Activated naive CD4-positive, alpha-beta T cell treated with anti-CD3 and anti-CD28 coated beads, Interleukin-2, amount 10 ng/mL, durations not matched to agents 7 days and 5 days (primary cell): ENCODE data around the gene SLC19A1.
"Not testable (repeated sequence)": the region's sequence is repeated elsewhere in the genome, so short reads cannot be mapped to it uniquely, and the experiment has no call there.

ENCODE experiments used
- CTCF ChIA-PET: fragments of 350-600 bp; sonication (Branson Sonifier 250); formaldehyde crosslinking; loops from one replicate; lab custom pipeline; 2021; ENCODE audit warnings: antibody characterized with exemption; lab: Charles Lee
- DNase-seq: peaks from one replicate; pipeline ENCODE4 v3.0.0-alpha.2; 2020
- H3K27ac Mint-ChIP-seq: one replicate; pipeline ENCODE4 v1.8.0; 2021; ENCODE audit warnings: mild to moderate bottlenecking, moderate library complexity, mixed read lengths
- H3K27me3 Mint-ChIP-seq: one replicate; pipeline ENCODE4 v1.8.0; 2021; ENCODE audit warnings: mild to moderate bottlenecking, mixed read lengths
- H3K36me3 Mint-ChIP-seq: one replicate; pipeline ENCODE4 v1.8.0; 2021; ENCODE audit warnings: mixed read lengths
- H3K4me1 Mint-ChIP-seq: one replicate; pipeline ENCODE4 v1.8.0; 2021; ENCODE audit warnings: mixed read lengths
- H3K4me3 Mint-ChIP-seq: one replicate; pipeline ENCODE4 v1.8.0; 2021; ENCODE audit warnings: mild to moderate bottlenecking, moderate library complexity, mixed read lengths
- H3K9me3 Mint-ChIP-seq: one replicate; pipeline ENCODE4 v1.8.0; 2021; ENCODE audit warnings: mixed read lengths

Gene SLC19A1

DNA sequence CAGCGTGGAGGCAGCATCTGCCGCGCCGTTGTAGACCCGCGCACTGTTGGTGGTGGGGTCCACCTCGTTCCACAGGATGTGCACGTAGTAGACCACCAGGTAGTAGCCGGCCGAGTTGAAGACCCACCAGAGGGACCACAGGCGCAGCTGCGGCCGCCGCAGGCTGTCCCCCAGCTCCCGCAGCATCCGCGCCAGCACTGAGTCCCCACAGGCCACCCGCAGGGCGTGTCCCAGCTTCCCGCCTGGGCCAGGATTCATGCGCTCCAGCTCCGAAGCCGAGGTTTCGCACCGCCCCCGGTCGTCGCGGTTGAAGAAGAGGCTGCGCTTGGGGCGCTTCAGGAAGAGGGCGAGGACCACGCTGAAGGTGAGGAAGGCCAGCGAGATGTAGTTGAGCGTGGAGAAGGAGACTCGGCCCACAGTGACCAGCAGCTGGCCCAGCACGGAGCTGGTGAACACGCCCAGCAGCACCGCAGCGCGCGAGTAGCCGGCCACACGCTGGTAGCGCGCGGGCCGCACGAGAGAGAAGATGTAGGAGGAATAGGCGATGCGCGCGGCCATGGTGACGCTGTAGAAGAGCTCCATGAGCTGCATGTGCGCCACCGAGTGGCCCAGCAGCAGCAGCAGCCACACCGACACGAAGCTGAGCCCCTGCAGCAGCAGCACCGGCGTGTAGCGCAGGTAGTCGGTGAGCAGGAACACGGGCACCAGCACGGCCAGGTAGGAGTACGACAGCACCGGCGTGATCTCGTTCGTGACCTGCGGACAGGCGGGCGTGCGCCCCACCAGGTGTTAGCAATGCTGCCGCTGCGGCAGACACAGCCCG, 10.6 kb downstream of the SLC19A1 start:
- Mint-ChIP-seq H3K27me3 (no peaks in the 10 kb centered on the region), H3K9me3 (no peaks in the 10 kb centered on the region), H3K4me3 (no peak overlapping the region), H3K4me1 (peaks cover 18% of the 10 kb centered on the region), H3K36me3 (peaks cover 32% of the 10 kb centered on the region), H3K27ac (peak overlapping the region; percentile 28)
- CTCF ChIA-PET: no interaction called here
- no peak for DNase-seq

DNA sequence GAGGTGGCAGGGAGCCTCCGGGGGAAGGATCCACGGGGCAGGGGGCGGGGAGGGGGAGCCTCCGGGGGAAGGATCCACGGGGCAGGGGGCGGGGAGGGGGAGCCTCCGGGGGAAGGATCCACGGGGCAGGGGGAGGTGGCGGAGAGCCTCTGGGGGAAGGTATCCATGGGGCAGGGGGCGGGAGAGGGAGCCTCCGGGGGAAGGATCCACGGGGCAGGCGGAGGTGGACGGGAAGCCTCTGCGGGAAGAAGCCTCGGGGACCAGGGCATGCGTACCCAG, 11.2 kb downstream of the SLC19A1 start:
- H3K4me3 Mint-ChIP-seq, H3K27ac Mint-ChIP-seq, CTCF ChIA-PET, H3K27me3 Mint-ChIP-seq, H3K9me3 Mint-ChIP-seq, DNase-seq: not testable (repeated sequence)
- Mint-ChIP-seq H3K36me3 (peaks cover 29% of the 10 kb centered on the region), H3K4me1 (peaks cover 17% of the 10 kb centered on the region)

DNA sequence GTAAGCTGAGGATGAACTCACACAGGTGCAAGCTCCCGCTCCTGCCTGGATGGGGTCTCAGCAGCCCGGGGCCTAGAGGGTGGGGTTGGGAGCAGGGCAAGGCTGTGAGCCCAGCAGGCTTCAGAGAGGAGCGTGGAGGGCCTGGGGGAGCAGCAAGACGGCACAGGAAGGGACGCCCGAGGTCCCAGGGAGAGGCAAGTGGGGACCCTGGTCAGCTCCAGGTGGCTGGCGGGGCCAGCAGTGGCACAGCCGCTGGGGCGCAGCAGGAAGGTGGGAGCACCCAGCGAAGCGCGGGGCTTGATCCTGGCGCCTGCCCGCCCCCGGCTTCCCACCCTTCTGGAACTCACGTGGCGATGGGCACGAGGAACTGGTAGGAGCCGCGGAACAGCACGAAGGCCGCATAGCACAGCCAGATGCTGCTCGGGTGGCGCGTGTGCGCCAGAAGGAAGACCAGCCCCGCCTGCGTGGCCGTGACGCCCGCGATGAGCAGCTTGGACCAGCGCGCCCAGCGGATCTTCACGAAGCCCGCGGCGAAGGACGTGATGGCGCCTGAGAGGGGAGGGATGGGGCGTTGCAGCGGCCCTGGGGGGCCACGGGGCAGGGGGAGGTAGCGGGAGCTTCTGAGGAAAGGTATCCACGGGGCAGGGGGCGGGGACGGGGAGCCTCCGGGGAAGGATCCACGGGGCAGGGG, 11.7 kb downstream of the SLC19A1 start:
- Mint-ChIP-seq H3K4me3 (no peak overlapping the region), H3K9me3 (no peaks in the 10 kb centered on the region), H3K4me1 (peaks cover 17% of the 10 kb centered on the region), H3K36me3 (peaks cover 30% of the 10 kb centered on the region), H3K27me3 (no peaks in the 10 kb centered on the region), H3K27ac (no peak overlapping the region)
- CTCF ChIA-PET: no interaction called here
- no peak for DNase-seq

DNA sequence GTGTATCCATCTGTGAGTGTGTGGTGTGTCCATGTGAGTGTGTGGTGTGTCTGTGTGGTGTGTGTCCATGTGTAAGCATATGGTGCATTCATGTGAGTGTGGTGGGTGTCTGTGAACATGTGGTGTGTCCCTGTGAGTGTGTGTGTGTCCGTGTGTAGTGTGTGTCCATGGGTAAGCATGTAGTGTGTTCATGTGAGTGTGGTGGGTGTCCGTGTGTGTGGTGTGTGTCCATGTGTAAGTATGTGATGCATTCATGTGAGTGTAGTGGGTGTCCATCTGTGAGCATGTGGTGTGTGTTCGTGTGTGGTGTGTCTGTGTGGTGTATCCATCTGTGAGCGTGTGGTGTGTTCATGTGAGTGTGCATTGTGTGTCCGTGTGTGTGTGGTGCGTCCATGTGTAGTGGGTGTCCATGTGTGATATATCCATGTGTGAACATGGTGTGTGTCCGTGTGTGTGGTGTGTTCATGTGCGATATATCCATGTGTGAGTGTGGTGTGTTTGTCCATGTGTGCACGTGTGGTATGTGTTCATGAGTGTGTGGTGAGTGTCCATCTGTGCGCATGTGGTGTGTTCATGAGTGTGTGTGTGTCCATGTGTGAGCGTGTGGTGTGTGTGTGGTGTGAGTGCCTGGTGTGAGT, 12.3 kb downstream of the SLC19A1 start:
- Mint-ChIP-seq H3K4me3 (no peak overlapping the region), H3K27ac (no peak overlapping the region), H3K4me1 (peaks cover 17% of the 10 kb centered on the region), H3K9me3 (no peaks in the 10 kb centered on the region), H3K27me3 (no peaks in the 10 kb centered on the region), H3K36me3 (peaks cover 28% of the 10 kb centered on the region)
- DNase-seq: no peak
- CTCF ChIA-PET: no interaction called here

DNA sequence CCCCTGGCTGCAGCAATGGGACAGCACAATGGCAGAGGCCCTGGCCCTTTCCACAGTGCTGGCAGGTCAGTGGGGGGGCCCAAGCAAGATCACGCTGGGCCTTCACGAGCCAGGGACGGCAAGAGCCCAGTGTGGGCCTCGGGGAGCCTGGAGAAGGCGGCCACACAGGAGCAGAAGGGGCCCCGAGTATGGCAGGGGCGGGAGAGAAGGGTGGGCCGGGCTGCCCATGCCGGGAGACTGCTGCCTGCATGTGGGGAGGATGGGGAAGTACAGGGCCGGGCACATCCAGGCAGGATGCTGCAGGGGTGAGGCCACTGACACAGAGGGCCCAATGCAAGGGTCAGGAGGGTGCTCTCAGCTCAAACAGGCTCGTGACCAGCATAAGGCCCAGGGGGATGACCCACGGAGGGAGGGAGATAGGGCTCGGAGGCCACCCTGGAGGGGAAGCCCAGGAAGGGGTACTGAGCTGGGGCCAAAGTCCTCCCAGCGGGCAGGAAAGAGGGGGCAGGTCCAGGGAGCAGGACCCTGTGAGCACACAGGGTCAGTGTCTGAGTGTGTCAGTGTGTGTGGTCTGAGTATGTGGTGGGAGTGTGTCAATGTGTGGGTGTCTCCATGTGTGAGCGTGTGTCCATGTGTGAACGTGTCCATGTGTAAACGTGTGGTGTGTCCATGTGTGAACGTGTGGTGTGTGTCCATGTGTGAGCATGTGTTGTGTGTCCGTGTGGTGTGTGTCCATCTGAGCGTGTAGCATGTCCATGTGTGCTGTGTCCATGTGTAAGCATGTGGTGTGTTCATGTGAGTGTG, 13.1 kb downstream of the SLC19A1 start:
- CTCF ChIA-PET: no interaction called here
- DNase-seq: no peak
- H3K9me3 Mint-ChIP-seq: no peaks in the 10 kb centered on the region
- H3K4me1 Mint-ChIP-seq: peaks cover 17% of the 10 kb centered on the region
- H3K27me3 Mint-ChIP-seq: no peaks in the 10 kb centered on the region
- peaks cover 23% of the 10 kb centered on the region for H3K36me3 Mint-ChIP-seq
- no peak overlapping the region for H3K4me3 Mint-ChIP-seq
- peak overlapping the region; percentile 7 for H3K27ac Mint-ChIP-seq

DNA sequence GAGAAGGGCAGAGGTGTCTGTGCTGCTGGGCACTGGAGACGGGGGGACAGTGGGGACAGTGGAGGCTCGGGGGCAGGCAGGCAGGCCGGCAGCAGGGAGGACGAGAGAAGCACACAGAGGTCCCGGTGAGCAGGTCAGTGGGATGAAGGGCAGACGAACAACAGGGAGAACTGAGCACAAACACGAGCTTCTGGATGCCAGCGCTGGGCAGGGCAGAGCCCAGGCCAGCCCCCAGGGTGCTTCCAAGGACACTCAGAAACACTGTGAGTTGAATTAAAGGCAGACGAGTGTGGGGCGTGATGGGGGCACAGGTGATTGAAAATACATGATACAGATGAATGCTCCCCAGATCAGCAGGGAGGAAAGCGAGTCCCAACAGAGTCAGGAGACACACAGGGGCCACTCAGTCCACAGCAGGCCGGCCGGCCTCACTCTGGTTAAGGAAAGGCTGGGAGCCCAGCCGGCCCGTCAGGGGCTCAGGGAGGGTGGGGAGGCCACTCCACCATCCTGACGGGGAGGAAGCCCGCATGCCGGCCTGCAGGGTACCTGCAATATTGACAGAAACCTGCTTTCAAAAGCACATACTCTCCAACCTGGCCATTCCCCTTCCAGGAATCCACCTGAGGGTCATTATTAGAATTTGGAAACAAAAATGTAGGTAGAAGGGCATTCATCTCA, 14.1 kb downstream of the SLC19A1 start:
- H3K36me3 Mint-ChIP-seq: peaks cover 23% of the 10 kb centered on the region
- H3K4me1 Mint-ChIP-seq: peaks cover 14% of the 10 kb centered on the region
- H3K27me3 Mint-ChIP-seq: no peaks in the 10 kb centered on the region
- H3K4me3 Mint-ChIP-seq: no peak overlapping the region
- H3K9me3 Mint-ChIP-seq: no peaks in the 10 kb centered on the region
- DNase-seq: no peak
- H3K27ac Mint-ChIP-seq: no peak overlapping the region
- CTCF ChIA-PET: no interaction called here

DNA sequence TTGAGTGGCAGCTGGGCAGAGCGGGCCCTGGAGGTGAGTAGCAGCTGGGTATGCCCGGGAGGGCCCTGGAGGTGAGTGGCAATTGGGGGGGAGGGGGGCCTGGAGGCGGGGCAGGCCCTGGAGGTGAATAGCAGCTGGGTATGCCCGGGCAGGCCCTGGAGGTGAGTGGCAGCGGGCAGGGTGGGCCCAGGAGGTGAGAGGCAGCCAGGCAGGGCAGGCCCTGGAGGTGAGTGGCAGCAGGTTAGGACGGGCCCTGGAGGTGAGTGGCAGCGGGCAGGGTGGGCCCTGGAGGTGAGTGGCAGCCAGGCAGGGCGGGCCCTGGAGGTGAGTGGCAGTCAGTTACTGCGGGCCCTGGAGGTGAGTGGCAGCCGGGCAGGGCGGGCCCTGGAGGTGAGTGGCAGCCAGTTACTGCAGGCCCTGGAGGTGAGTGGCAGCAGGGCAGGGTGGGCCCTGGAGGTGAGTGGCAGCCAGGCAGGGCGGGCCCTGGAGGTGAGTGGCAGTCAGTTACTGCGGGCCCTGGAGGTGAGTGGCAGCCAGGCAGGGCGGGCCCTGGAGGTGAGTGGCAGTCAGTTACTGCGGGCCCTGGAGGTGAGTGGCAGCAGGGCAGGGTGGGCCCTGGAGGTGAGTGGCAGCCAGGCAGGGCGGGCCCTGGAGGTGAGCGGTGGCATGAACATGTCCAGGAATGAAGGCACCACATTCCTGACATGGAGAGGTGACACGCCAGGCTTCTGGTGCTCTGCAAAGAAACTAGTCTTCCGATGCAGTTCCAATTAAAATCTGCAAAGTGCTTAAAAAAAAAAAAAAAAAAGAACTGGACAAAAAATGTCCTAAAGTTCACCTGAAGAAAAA, 14.9 kb downstream of the SLC19A1 start:
- DNase-seq, CTCF ChIA-PET, H3K27ac Mint-ChIP-seq, H3K27me3 Mint-ChIP-seq, H3K4me1 Mint-ChIP-seq, H3K9me3 Mint-ChIP-seq, H3K4me3 Mint-ChIP-seq: not testable (repeated sequence)
- peaks cover 29% of the 10 kb centered on the region for H3K36me3 Mint-ChIP-seq

DNA sequence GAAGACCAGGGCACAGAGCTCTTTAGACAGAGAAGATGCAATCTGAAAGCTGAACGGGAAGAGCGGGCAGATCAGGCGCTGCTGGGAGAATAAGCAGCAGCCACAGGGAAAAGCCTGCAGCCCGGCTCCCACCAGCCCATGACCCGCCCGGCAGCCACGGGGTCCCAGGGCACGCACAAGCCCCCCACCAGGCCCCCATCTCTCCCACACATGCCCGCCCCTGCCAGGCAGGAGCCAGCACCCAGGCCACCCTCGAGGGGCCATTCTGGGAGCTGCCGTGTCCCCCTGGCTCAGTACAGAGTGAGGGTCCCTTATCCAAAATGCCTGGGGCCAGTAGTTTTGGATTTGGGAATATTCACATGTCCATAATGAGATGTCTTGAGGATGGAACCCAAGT, 16.3 kb downstream of the SLC19A1 start:
- Mint-ChIP-seq H3K27ac (no peak overlapping the region), H3K9me3 (peaks cover 11% of the 10 kb centered on the region), H3K36me3 (peaks cover 37% of the 10 kb centered on the region), H3K4me1 (no peaks in the 10 kb centered on the region), H3K27me3 (no peaks in the 10 kb centered on the region), H3K4me3 (no peak overlapping the region)
- DNase-seq: no peak
- CTCF ChIA-PET: interaction anchor here (0.6 kb wide), 1 partner anchor 47 kb away, joined by 3 read pairs; no protein-coding TSS in a partner anchor

DNA sequence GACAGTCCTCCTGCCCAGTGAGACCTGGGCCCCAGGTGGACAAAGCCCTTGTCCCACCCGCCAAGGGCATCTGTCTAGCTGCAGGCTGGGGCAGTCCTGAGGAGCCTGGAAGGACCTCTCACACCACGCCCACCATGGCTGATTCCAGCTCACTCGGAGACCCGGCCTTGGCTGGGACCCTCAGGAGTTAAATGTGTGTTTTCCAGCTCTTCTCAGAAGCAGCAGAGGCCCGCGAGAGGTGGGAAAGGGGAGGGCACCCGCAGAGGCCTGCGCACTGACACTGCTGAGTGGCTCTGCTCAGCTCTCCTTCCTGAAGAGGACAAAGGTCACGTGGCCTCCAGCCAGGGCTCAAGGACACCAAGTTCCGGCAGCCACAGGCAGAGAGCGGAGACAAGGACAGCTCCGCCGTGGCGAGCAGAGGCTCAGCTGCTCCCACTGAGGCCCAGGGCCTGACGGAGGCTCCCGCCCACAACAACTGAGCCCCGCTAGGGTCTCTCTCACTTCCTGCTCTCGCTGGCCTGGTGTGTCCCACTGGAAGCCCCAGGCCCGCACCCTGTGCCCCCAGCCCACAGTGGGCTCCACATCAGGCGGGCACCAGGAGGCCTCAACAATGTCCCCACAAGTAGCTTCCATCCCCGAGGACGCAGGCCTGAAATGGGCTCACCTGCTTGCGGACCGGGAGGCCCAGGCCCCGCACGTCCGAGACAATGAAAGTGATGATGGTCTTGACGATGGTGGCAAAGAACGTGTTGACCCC, 16.9 kb downstream of the SLC19A1 start:
- CTCF ChIA-PET: no interaction called here
- Mint-ChIP-seq H3K27me3 (no peaks in the 10 kb centered on the region), H3K9me3 (peaks cover 12% of the 10 kb centered on the region), H3K4me1 (no peaks in the 10 kb centered on the region), H3K36me3 (peaks cover 42% of the 10 kb centered on the region), H3K27ac (no peak overlapping the region), H3K4me3 (no peak overlapping the region)
- no peak for DNase-seq

DNA sequence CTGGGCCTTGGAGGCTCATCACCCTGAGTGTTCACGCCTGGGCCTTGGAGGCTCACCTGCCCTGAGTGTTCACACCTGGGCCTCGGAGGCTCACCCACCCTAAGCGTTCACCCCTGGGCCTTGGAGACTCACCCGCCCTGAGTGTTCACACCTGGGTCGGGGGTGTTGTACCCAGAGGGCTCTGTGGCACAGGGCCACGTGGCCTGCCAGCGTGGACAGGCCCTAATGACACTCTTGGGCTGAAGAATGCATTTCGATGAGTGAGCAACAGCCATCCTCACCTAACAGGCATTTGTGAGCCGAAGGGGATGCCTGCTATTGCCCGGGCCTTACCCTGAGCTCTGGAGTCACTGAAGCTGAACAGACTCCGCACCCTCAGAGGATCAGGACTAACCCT, 17.5 kb downstream of the SLC19A1 start:
- DNase-seq: no peak
- Mint-ChIP-seq H3K9me3 (peaks cover 18% of the 10 kb centered on the region), H3K4me1 (peaks cover 2% of the 10 kb centered on the region), H3K27ac (no peak overlapping the region), H3K36me3 (peaks cover 47% of the 10 kb centered on the region), H3K27me3 (no peaks in the 10 kb centered on the region), H3K4me3 (no peak overlapping the region)
- CTCF ChIA-PET: no interaction called here

DNA sequence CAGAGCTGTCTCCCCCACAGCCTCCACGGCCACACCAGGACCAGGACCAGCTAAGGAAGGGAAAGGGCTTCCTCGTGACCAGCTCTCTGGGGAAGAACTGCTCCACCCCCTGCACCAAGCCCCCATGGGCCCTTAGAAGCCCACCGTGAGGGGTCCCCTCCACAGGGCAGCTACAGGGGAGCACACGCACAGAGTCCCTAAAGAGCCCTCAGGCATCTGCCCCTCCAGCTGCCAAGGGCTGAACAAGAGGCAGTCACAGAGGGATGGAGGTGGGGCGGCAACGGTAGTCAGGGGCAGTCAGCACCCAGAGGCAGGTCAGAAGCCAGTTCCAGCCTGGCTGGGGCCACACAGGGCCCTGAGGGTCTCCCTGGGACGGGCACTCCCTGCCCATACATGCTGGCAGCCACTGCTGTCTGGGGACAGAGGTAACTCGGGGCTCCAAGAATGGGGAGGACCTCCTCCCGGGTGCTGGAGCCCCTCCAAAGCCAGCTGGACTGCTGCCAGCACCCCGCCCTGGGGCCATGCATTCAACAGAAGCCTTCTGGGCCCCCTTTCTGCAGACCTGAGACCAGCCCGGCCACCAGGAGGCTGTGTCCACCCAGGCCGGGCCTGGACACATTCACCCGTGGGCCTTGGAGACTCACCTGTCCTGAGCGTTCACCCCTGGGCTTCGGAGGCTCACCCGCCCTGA, 18.7 kb downstream of the SLC19A1 start:
- Mint-ChIP-seq H3K9me3 (peaks cover 29% of the 10 kb centered on the region), H3K27me3 (no peaks in the 10 kb centered on the region), H3K36me3 (peaks cover 59% of the 10 kb centered on the region), H3K4me1 (peaks cover 9% of the 10 kb centered on the region), H3K4me3 (no peak overlapping the region), H3K27ac (no peak overlapping the region)
- no peak for DNase-seq
- CTCF ChIA-PET: no interaction called here

DNA sequence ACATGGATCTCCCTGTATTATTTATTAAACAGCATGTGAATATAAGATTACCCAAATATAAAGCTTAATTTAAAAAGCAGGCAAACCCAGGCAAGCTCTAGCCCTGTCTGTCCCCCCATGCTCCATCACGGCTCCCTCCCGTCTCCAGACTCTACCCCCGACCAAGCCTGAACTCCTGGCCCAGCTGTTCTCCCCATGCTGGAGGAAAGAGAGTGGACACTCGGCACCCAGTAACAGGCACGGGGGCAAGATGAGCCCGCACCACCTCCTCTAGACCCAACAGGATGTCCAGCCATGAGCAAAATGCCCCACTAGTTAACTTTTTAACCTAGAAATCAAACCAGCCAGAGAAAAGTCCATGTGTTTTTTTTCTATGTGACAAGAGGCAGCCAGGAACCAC, 19.3 kb downstream of the SLC19A1 start:
- Mint-ChIP-seq H3K27me3 (no peaks in the 10 kb centered on the region), H3K9me3 (peaks cover 35% of the 10 kb centered on the region), H3K27ac (no peak overlapping the region), H3K4me1 (peaks cover 15% of the 10 kb centered on the region), H3K36me3 (peaks cover 63% of the 10 kb centered on the region), H3K4me3 (no peak overlapping the region)
- CTCF ChIA-PET: no interaction called here
- no peak for DNase-seq
